NCI-H510A treated with DMSO at 0.1 percent for 48 hours (cell line): ENCODE measurements around the gene RRM2.

Source experiments
- DNase-seq: peaks from one replicate; lab custom pipeline; 2025; lab: John Stamatoyannopoulos, UW

RRM2 gene

DNA sequence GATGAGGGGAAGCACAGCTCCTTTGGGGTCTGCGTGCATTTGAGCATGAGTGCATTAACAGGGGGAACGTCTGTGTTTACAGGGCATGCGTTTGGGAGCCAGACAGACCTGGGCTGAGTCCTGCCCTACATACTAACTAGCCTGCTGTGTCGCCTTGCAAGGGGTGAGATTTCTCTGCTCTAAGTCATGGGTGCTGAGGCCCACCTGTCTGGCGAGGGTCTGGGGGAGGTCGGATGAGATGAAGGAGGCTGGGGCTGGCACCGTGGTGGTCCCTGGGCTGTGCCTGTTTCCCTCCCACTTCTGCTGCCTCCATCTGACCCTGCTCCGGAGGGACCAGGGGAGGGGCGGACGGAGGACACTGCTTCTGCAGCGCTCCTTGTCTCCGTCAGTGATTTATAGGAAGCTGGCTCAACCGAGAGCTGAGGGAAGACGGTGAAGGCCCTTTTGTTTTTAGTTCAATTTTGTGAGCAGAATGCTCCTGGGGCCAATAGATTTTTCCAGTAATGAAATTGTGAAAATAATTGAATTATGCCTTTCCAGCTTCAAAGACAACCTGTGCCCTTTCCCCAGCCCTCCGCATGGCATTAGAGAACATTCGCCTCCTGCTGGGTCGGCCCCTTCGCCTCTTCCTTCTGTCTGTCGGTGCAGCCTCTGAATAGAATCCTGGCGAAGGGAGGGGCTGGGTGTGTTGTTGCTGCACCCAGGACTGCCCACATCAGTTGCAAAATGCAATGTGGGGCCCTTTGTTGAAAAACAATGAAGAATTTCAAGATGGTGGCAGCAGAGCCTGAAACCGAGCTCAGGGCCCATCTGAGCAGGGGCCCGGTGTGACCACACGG, 49.7 kb downstream of the RRM2 start:
- no peak for DNase-seq

GRCh38 chr2:10173258-10174005, 50.9 kb downstream of the RRM2 start:
- DNase-seq = no peak

DNA sequence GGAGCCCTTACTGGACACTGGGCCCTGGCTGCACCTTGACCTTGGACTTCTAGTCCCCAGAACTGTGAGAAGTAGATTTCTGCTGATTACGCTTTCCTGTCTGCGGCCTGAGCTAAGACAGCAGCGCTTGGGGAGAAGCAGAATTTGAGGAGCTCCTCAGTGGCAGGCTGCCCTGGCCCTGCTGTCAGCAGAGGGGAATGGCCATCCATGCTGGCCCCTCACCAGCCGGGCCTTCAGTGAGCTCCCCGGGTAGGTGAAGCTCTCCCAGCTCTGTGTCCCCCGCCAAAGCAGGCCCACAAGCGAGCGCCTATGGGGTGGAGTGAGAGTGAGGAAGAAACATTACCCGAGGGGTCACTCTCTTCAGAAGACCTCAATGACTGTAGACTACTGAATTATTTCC, 51.6 kb downstream of the RRM2 start:
- no peak for DNase-seq

DNA sequence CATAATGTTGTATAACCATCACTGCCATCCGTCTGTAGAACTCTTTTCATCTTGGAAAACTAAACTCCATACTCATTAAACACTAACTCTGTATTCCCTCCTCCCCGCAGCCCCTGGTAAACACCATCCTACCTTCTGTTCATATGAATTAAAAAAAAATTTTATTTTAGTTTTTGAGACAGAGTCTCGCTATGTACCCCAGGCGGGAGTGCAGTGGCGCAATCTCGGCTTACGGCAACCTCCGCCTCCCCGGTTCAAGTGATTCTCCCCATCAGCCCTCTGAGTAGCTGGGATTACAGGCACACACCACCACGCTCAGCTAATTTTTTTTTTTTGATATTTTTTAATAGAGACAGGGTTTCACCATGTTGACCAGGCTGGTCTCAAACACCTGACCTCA, 52.9 kb downstream of the RRM2 start:
- DNase-seq = no peak

DNA sequence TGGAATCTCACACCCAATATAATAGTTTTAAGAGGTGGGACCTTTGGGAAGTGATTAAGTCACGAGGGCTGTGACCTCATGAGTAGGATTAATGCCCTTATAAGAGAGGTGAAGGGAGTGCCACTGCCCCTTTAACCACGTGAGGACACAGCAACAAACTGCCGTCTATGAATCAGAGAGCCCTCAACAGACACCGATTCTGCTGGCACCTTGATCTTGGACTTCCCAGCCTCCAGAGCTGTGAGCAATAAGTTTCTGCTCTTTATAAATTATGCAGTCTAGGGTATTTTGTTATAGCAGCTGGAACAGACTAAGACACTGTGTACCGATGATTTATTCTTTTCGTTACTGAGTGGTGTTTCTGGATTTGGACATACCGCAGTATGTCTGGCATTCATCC, 56.2 kb downstream of the RRM2 start:
- no peak for DNase-seq

DNA sequence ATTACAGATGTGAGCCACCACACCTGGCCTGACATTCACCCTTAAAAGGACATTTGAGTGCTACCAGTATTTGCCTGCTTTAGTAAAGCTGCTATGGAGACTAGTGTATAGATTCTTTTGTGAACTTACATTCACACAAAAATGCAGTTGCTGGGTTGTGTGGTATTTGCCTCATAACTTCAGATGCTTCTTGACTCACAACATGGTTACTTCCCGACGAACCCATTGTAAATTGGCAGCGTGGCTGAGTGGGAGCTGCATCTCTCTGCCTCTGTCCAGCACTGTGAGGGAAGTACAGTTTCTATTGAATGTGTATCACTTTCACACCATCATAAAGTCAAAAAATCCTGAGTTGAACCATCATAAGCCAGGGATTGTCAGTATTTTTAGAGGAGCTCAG, 56.9 kb downstream of the RRM2 start:
- no peak for DNase-seq

GRCh38 chr2:10180229-10180628, 57.7 kb downstream of the RRM2 start:
- no peak for DNase-seq
